Limb (tissue), 2 donors: ENCODE measurements around the gene YBX1.
"Not testable (repeated sequence)": the region's sequence is repeated elsewhere in the genome, so short reads cannot be mapped to it uniquely, and the experiment has no call there.

Source experiments
- DNase-seq, 2 donors: peaks; one replicate each; pipeline ENCODE4 v3.0.0-alpha.2; 2016; ENCODE audit errors: extremely low spot score in 2 of 2

The YBX1 gene

DNA sequence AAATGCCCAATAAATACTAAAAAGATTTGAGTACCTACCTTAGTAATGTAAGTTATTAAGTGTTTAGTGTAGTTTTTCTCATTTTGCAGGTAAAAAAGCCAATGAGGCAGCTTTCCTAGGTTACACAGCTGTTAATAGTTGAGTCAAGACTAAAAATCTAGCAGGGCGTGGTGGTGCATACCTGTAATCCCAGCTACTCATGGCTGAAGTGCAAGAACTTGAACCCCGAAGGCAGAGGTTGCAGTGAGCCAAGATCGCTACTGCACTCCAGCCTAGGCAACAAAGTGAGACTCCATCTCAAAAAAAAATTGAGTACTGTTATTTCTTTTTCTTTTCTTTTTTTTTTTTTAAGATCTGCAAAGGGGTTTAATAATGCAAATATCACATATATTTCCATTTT, 7.7 kb downstream of the YBX1 start:
- DNase-seq, result no peak

- DNase-seq, result no peak
Observed at GRCh38 chr1:42690477-42691156, 8.4 kb downstream of the YBX1 start.

- no peak for DNase-seq
Observed at GRCh38 chr1:42691157-42691498, 8.9 kb downstream of the YBX1 start.

GRCh38 chr1:42692461-42692860, 10.2 kb downstream of the YBX1 start:
- no peak for DNase-seq

GRCh38 chr1:42692911-42693310, 10.7 kb downstream of the YBX1 start:
- no peak for DNase-seq

- no peak for DNase-seq
Observed at GRCh38 chr1:42698081-42698813, 16.0 kb downstream of the YBX1 start.

GRCh38 chr1:42700006-42700405, 17.8 kb downstream of the YBX1 start:
- no peak for DNase-seq

GRCh38 chr1:42703888-42704464, 21.8 kb downstream of the YBX1 start:
- DNase-seq, result no peak

- not testable (repeated sequence) for DNase-seq
Observed at GRCh38 chr1:42712808-42713207, 30.6 kb downstream of the YBX1 start.

GRCh38 chr1:42713293-42713692, 31.1 kb downstream of the YBX1 start:
- no peak for DNase-seq

DNA sequence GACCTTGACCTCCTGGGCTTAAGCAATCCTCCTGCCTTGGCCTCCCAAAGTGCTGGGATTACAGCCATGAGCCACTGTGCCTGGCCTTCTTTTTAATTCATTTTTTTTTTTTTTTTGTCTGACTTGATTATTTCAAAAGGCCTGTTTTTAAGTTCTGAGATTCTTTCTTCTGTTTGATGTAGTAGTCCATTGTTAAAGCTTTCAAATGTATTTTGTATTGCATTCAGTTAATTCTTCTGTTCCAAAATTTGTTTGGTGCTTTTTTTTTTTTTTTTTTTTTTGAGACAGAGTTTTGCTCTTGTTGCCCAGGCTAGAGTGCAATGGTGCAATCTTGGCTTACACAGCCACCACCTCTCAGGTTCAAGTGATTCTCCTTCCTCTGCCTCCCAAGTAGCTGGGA, 32.2 kb downstream of the YBX1 start:
- not testable (repeated sequence) for DNase-seq

GRCh38 chr1:42720868-42721267, 38.6 kb downstream of the YBX1 start:
- DNase-seq, result no peak

DNA sequence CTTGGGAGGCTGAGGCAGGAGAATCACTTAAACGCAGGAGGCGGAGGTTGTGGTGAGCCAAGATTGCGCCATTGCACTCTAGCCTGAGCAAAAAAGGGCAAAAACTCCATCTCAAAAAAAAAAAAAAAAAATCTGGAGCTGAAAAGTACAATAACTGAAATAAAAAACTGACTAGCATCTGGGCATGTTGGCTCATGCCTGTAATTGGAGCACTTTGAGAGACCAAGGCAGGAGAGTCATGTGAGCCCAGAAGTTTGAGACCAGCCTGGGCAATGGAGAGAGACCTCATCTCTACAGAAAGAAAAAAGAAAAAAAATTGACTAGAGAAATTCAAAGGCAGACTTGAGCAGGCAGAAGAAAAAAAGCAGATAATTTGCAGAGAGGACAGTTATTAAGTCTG, 39.7 kb downstream of the YBX1 start:
- no peak for DNase-seq

GRCh38 chr1:42722403-42722802, 40.2 kb downstream of the YBX1 start:
- DNase-seq, result not testable (repeated sequence)

DNA sequence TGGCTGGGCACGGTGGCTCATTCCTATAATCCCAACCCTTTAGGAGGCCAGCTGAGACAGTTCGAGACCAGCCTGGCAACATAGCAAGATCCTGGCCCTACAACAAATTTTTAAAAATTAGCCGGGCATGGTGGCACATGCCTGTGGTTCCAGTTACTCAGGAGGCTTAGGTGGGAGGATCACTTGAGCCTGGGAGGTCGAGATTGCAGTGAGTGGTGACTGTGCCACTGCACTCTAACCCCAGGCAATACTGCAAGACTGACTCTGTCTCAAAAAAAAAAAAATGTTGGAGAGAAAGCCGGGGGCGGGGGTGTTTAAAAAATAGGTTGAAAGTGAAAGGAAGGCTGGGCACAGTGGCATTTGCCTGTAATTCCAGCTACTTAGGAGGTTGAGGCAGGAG, 41.3 kb downstream of the YBX1 start:
- DNase-seq, result no peak

DNA sequence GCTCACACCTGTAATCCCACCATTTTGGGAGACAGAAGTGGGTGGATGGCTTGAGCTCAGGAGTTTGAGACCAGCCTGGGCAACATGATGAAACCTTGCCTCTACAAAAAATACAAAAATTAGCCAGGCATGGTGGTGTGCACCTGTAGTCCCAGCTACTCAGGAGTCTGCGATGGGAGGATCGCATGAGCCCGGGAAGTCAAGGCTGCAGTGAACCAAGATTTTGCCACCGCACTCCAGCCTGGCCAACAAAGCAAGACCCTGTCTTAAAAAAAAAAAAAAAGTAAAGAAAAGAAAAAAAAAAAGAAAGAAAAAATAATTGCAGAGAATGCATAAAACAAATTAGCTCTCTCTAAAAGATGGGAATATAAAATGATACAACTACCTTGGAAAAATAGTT, 43.6 kb downstream of the YBX1 start:
- not testable (repeated sequence) for DNase-seq

DNA sequence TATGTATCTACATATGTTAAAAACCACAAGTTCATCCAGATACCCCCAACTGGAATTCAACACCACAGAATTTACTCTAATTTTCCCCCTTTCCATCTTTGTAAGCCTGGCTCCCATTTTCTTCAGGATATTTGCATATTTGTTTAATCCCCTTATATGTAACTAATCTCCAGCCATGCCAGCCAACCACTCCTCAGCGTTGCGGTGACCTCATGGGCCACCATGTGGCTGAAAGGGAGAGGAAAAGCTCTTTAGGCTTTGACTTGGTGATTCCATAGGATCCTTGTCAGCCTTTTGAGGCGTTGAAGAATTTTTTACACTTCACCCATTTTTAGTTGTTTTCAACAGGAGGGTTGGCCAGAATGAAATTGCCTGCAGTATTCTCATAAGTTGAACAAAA, 47.8 kb downstream of the YBX1 start:
- DNase-seq, result no peak

DNA sequence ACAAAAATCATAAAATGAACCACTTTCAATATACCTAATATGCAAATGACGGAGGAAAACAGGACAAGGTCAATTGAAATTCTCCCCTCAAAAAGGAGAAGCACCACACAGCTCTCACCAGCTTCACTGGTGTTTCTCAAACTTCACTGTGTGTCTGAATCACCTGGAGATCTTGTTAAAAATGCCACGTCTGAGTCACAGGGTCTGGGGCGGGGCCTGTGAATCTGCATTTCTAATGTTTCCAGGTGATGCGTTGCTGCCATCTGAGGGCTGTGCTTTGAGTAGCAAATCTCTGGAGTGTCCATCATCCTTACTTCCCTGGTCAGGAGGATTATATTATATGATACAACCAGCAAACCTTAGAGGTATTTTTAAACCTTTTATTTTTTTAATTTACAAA, 48.8 kb downstream of the YBX1 start:
- no peak for DNase-seq

DNA sequence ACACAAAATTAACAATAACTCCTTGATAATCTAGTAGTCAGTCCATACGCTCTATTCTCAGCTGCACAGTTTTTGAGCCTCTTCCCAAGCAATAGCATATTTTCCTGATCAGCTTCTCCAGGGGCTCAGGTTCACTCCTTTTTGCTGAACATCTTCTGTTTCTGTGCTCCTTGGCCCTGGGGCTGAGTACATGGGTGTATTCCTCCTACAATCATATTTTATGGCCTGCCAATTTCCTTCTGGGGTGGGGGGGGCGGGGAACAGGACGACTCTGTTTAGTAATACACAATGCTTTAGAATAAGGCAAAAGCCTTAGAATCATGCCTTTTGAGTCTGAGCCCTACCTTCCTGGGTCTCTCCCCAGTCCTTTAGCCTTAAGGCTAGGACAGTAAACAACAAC, 49.4 kb downstream of the YBX1 start:
- no peak for DNase-seq

DNA sequence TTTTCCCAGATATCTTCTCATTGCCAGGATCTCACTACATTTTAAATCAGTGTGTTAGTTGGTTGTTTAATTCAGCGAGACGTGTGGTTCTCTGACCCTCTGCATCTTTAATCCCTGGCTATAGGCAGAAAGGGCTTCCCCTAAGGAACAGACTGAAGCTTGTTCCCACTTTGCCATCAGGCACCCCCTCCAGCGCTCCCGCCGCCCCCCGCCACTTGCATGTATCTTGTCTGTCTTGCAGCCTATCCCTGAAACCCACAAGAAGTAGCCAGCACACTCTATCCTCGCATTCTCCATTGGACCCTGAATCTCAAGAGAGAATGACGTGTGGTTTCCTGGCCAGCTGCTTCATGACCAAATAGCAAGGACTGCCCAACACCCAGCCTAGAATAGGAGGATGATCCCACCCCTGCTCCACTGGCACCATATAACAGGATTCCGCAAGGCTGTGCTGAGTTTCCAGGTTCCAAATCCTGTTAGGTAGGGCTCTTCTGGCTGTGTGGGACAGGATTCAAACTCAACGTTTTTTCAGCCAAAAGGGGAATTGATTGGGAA, 50.0 kb downstream of the YBX1 start:
- no peak for DNase-seq

GRCh38 chr1:42733415-42734200, 51.4 kb downstream of the YBX1 start:
- no peak for DNase-seq
